ENCODE results near the gene CELSR1. TPM values are rescaled to one million over a fixed set of nuclear protein-coding genes. Genes with fewer than 3 reads are reported as not detected.

Gene CELSR1
- total and polyA plus RNA-seq, 9 donors, result 1.8 to 6.9 (median 3.4) TPM

- Histone ChIP-seq H3K36me3 (ENCODE audit: control insufficient read depth, insufficient read depth, low read length) (no peaks in the 10 kb centered on the region), H3K27me3 (ENCODE audit: control insufficient read depth, insufficient read depth, low read length) (peaks cover 32% of the 10 kb centered on the region), H3K4me3 (ENCODE audit: low read length) (no peak overlapping the region), H3K9me3 (replicated peaks; ENCODE audit: control insufficient read depth, low read depth, low read length) (peaks cover 6% of the 10 kb centered on the region), H3K27ac (ENCODE audit: low read length) (no peak overlapping the region), H3K4me1 (ENCODE audit: control insufficient read depth, insufficient read depth, low read length) (peaks cover 3% of the 10 kb centered on the region)
- WGBS (ENCODE audit: insufficient coverage), result 87% methylated on average over 11 of the region's 16 CpGs
- DNase-seq, result no peak
Measured at GRCh38 chr22:46531581-46532175, 5.7 kb downstream of the CELSR1 start.

DNA sequence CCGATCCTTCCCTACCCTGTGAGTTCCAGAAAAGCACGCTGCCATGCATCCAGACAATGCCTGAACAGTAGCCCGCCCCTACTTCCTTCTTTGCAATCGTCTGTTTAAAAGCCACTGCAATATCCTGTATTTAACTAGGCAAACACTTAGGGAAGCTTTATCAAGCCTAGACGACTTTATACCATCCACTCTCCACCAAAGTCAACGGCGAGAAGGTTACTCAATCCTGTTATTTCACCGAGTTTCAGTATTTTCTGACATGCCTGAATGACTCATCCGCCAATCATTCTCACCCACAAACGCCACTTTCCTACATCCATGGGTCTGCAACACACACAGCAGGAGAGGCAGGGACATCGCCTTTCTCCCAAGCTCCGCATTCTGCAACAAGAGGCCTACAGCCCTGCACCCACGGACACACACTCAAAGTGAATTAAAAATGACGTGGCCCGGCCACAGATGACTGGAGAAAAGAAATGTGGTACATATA lies 9.3 kb downstream of the CELSR1 start:
- Histone ChIP-seq H3K36me3 (ENCODE audit: control insufficient read depth, insufficient read depth, low read length) (no peaks in the 10 kb centered on the region), H3K27me3 (ENCODE audit: control insufficient read depth, insufficient read depth, low read length) (peaks cover 15% of the 10 kb centered on the region), H3K4me1 (ENCODE audit: control insufficient read depth, insufficient read depth, low read length) (peaks cover 3% of the 10 kb centered on the region), H3K4me3 (ENCODE audit: low read length) (no peak overlapping the region), H3K27ac (ENCODE audit: low read length) (no peak overlapping the region), H3K9me3 (replicated peaks; ENCODE audit: control insufficient read depth, low read depth, low read length) (no peaks in the 10 kb centered on the region)
- WGBS (ENCODE audit: insufficient coverage), result 75% methylated on average over 10 of the region's 15 CpGs
- DNase-seq, result no peak

- no peak for DNase-seq
- peaks cover 3% of the 10 kb centered on the region for H3K4me1 ChIP-seq (ENCODE audit: control insufficient read depth, insufficient read depth, low read length)
- no peaks in the 10 kb centered on the region for H3K9me3 ChIP-seq (replicated peaks; ENCODE audit: control insufficient read depth, low read depth, low read length)
- 83% methylated on average over 13 of the region's 13 CpGs for WGBS (ENCODE audit: insufficient coverage)
- no peak overlapping the region for H3K27ac ChIP-seq (ENCODE audit: low read length)
- no peaks in the 10 kb centered on the region for H3K36me3 ChIP-seq (ENCODE audit: control insufficient read depth, insufficient read depth, low read length)
- H3K27me3 ChIP-seq (ENCODE audit: control insufficient read depth, insufficient read depth, low read length), result peaks cover 14% of the 10 kb centered on the region
- no peak overlapping the region for H3K4me3 ChIP-seq (ENCODE audit: low read length)
Measured at GRCh38 chr22:46526244-46526839, 11.1 kb downstream of the CELSR1 start.

GRCh38 chr22:46525389-46526243 lies 11.8 kb downstream of the CELSR1 start:
- Histone ChIP-seq H3K4me3 (ENCODE audit: low read length) (no peak overlapping the region), H3K27me3 (ENCODE audit: control insufficient read depth, insufficient read depth, low read length) (peaks cover 14% of the 10 kb centered on the region), H3K27ac (ENCODE audit: low read length) (no peak overlapping the region), H3K4me1 (ENCODE audit: control insufficient read depth, insufficient read depth, low read length) (peaks cover 1% of the 10 kb centered on the region), H3K36me3 (ENCODE audit: control insufficient read depth, insufficient read depth, low read length) (no peaks in the 10 kb centered on the region), H3K9me3 (replicated peaks; ENCODE audit: control insufficient read depth, low read depth, low read length) (no peaks in the 10 kb centered on the region)
- DNase-seq, result no peak
- WGBS (ENCODE audit: insufficient coverage), result 84% methylated on average over 19 of the region's 22 CpGs

- 63% methylated on average over 11 of the region's 19 CpGs for WGBS (ENCODE audit: insufficient coverage)
- DNase-seq, result no peak
- Histone ChIP-seq H3K9me3 (replicated peaks; ENCODE audit: control insufficient read depth, low read depth, low read length) (no peaks in the 10 kb centered on the region), H3K27me3 (ENCODE audit: control insufficient read depth, insufficient read depth, low read length) (peaks cover 14% of the 10 kb centered on the region), H3K4me3 (ENCODE audit: low read length) (no peak overlapping the region), H3K4me1 (ENCODE audit: control insufficient read depth, insufficient read depth, low read length) (no peaks in the 10 kb centered on the region), H3K36me3 (ENCODE audit: control insufficient read depth, insufficient read depth, low read length) (no peaks in the 10 kb centered on the region), H3K27ac (ENCODE audit: low read length) (no peak overlapping the region)
Measured at GRCh38 chr22:46524203-46524740, 13.1 kb downstream of the CELSR1 start.

DNA sequence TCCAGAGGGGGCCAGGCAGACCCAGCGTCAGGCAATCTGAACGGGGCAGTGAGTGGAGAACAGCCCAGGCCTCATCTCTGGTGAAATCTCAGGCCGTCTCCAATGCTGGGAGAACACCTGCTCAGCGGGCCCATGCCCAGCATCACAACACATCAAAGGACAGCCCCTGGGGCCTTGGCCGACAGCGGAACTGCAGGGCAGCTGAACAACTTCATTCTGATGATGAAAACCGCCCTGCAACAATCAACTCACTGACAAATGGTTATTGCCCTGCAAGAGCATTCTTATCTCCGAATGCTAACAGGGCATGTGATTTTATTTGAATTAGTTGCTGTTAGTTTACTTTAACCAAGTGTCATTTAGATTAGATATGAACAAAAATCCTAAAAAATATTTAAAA lies 14.6 kb downstream of the CELSR1 start:
- Histone ChIP-seq H3K4me3 (ENCODE audit: low read length) (no peak overlapping the region), H3K27ac (ENCODE audit: low read length) (no peak overlapping the region), H3K9me3 (replicated peaks; ENCODE audit: control insufficient read depth, low read depth, low read length) (no peaks in the 10 kb centered on the region), H3K4me1 (ENCODE audit: control insufficient read depth, insufficient read depth, low read length) (no peaks in the 10 kb centered on the region), H3K36me3 (ENCODE audit: control insufficient read depth, insufficient read depth, low read length) (no peaks in the 10 kb centered on the region), H3K27me3 (ENCODE audit: control insufficient read depth, insufficient read depth, low read length) (peaks cover 14% of the 10 kb centered on the region)
- WGBS (ENCODE audit: insufficient coverage), result 28% methylated on average over 3 of the region's 8 CpGs
- no peak for DNase-seq

DNA sequence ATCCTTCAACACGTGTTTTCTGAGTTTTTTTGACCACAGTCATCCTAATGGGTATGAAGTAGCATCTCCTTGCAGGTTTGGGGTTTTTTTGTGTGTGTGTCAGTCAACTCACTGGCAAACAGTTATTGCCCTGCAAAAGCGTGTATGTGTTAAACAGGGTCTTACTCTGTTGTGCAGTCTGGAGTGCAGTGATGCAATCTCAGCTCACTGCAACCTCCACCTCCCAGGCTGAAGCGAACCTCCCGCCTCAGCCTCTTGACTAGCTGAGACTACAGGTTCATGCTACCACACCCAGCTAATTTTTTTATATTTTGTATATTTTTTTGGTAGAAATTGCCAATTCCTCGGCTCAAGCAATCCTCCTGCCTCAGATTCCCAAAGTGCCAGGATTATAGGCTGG lies 15.4 kb downstream of the CELSR1 start:
- no peaks in the 10 kb centered on the region for H3K4me1 ChIP-seq (ENCODE audit: control insufficient read depth, insufficient read depth, low read length)
- H3K36me3 ChIP-seq (ENCODE audit: control insufficient read depth, insufficient read depth, low read length), result no peaks in the 10 kb centered on the region
- no peaks in the 10 kb centered on the region for H3K9me3 ChIP-seq (replicated peaks; ENCODE audit: control insufficient read depth, low read depth, low read length)
- no peak for DNase-seq
- 100% methylated on average over 1 of the region's 5 CpGs for WGBS (ENCODE audit: insufficient coverage)
- peaks cover 14% of the 10 kb centered on the region for H3K27me3 ChIP-seq (ENCODE audit: control insufficient read depth, insufficient read depth, low read length)
- no peak overlapping the region for H3K27ac ChIP-seq (ENCODE audit: low read length)
- no peak overlapping the region for H3K4me3 ChIP-seq (ENCODE audit: low read length)

- DNase-seq, result no peak
- no peaks in the 10 kb centered on the region for H3K4me1 ChIP-seq (ENCODE audit: control insufficient read depth, insufficient read depth, low read length)
- H3K4me3 ChIP-seq (ENCODE audit: low read length), result no peak overlapping the region
- no peak overlapping the region for H3K27ac ChIP-seq (ENCODE audit: low read length)
- H3K36me3 ChIP-seq (ENCODE audit: control insufficient read depth, insufficient read depth, low read length), result no peaks in the 10 kb centered on the region
- peaks cover 14% of the 10 kb centered on the region for H3K27me3 ChIP-seq (ENCODE audit: control insufficient read depth, insufficient read depth, low read length)
- no peaks in the 10 kb centered on the region for H3K9me3 ChIP-seq (replicated peaks; ENCODE audit: control insufficient read depth, low read depth, low read length)
- WGBS (ENCODE audit: insufficient coverage), result 81% methylated on average over 7 of the region's 8 CpGs
Measured at GRCh38 chr22:46520880-46521279, 16.5 kb downstream of the CELSR1 start.

DNA sequence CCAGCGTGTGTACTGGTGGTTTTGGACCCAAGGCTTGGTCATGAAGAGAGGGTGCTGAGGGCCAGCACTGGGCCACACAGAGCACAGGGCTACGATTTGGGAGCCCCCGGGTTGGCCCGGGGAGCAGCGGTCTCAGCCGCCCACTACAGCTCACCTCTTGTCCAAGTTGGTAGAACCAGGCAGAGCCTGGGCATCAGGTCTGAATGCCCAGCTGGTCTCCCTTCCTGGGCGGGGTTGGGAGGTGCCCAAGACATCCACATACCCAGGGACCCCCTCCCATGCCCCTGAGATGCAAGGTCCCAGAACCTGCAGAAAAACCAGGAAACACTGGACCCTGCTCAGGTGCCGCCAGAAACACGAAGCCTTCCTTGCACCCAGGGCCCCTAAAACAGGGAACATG lies 18.0 kb downstream of the CELSR1 start:
- H3K36me3 ChIP-seq (ENCODE audit: control insufficient read depth, insufficient read depth, low read length), result no peaks in the 10 kb centered on the region
- DNase-seq, result no peak
- no peaks in the 10 kb centered on the region for H3K4me1 ChIP-seq (ENCODE audit: control insufficient read depth, insufficient read depth, low read length)
- WGBS (ENCODE audit: insufficient coverage), result 90% methylated on average over 6 of the region's 9 CpGs
- peaks cover 10% of the 10 kb centered on the region for H3K27me3 ChIP-seq (ENCODE audit: control insufficient read depth, insufficient read depth, low read length)
- H3K9me3 ChIP-seq (replicated peaks; ENCODE audit: control insufficient read depth, low read depth, low read length), result no peaks in the 10 kb centered on the region
- no peak overlapping the region for H3K4me3 ChIP-seq (ENCODE audit: low read length)
- no peak overlapping the region for H3K27ac ChIP-seq (ENCODE audit: low read length)

All from muscle of leg (tissue), 11 donors.